OCI-M2 (cell line): ENCODE results near the gene TAL2.

Experiments
- DNase-seq: peaks from one replicate; lab custom pipeline; 2025; ENCODE audit not compliant: unreplicated experiment; lab: John Stamatoyannopoulos, UW

The TAL2 gene

DNA sequence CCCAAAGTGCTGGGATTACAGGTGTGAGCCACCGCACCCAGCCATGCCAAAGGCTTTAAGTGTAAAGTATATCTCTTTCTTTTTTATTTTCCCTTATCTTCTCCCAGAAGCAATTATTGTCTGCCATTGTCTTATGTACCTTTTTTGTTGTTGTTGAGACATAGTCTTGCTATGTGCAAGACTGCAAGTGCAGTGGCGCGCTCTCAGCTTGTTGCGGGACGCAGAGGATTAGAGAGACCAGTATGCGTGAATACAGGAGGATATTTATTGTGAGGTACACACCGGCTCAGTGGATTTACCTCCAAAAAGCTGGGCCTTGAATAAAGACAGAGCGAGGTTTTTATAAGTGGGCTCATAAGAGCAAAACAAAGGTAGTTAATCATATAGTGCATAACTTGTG lies 43.9 kb downstream of the TAL2 start:
- DNase-seq, result no peak

DNA sequence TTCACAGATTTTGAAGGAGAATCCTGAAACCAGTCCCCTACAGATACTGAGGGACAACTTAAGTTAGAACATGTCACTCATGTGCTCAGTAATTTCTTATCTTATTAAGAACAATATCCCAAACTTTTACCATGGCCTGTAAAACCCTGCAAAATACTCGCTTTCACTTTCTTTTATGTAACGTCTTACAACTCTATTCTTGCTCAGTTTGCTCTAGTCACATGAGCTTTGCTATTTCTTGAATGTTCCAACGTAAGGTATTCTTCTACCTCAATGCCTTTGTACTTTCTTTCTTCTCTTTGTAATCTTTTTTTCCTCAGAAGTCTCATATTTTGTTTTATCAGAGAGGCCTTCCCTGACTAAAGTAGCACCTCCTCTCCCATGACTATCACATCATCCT lies 46.1 kb downstream of the TAL2 start:
- no peak for DNase-seq

GRCh38 chr9:105710638-105711037 lies 48.4 kb downstream of the TAL2 start:
- no peak for DNase-seq

DNA sequence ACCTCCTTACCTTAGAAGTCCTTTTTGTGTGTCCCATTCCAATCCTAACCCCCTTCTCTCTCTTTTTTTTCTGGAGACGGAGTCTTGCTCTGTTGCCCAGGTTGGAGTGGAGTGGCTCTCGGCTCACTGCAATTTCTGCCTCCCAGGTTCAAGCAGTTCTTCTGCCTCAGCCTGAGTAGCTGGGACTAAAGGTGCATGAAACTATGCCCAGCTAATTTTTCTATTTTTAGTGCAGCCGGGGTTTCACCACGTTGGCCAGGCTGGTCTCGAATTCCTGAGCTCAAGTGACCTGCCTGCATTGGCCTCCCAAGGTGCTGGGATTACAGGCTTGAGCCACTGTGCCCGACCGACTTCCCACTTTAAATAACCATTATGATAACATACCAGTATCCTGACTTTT lies 49.6 kb downstream of the TAL2 start:
- DNase-seq, result no peak

- DNase-seq, result no peak
Measured at GRCh38 chr9:105712297-105712696, 50.0 kb downstream of the TAL2 start.
